Adrenal gland (tissue), 5 donors: ENCODE measurements around the gene MDGA2.

Experiments used
- CTCF ChIP-seq, 6 experiments: fragments of 450-650 bp in 4 of 6; fragments of 200-600 bp in 2 of 6; sonication (generic) in 1 of 6; IDR thresholded peaks; 1 replicate in 5 of 6; 2 replicates in 1 of 6; pipeline versions ENCODE4 v1.5.1 to v1.8.0; 2016 to 2021; ENCODE audit warnings: antibody characterized with exemption in 6 of 6, mild to moderate bottlenecking in 2 of 6, moderate library complexity in 1 of 6
- POLR2A ChIP-seq, 2 donors: fragments of 450-650 bp; IDR thresholded peaks; one replicate each; pipeline ENCODE4 v1.6.1; 2017; ENCODE audit warnings: antibody characterized with exemption in 2 of 2, mild to moderate bottlenecking in 2 of 2, moderate library complexity in 1 of 2
- donor health status: DM: no; HTN: no; CAD: no.

DNA sequence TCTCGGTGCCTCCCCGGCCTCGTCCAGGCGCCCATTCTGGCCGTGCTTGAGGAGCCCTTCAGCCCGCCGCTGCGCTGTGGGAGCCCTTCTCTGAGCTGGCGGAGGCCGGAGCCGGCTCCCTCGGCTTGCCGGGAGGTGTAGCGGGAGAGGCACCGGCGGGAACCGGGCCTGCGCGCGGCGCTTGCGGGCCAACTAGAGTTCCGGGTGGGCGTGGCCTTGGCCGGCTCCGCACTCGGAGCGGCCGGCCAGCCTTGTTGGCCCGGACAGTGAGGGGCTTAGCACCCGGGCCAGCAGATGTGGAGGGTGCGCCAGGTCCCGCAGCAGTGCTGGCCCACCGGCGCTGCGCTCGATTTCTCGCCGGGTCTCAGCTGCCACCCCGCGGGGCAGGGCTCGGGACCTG lies 855.1 kb downstream of the MDGA2 start:
- TF ChIP-seq CTCF (IDR thresholded peaks at IDR 0.05): no peak
- TF ChIP-seq POLR2A (IDR thresholded peaks at IDR 0.05): no peak
